T follicular helper cell (primary cell): ENCODE measurements around the gene MIA.
A peak's percentile ranks its signal among the peaks of the same experiment; 100 is the strongest.
"Not testable (repeated sequence)": the region's sequence is repeated elsewhere in the genome, so short reads cannot be mapped to it uniquely, and the experiment has no call there.

ENCODE experiments used
- DNase-seq: peaks from one replicate; pipeline ENCODE4 v3.0.0-alpha.2; 2020; ENCODE audit warnings: low read depth

The MIA gene

GRCh38 chr19:40780582-40780981 lies 5.3 kb downstream of the MIA start:
- DNase-seq = no peak

- DNase-seq = no peak
Observed at GRCh38 chr19:40781140-40781539, 5.8 kb downstream of the MIA start.

- DNase-seq = no peak
Observed at GRCh38 chr19:40783711-40784110, 8.4 kb downstream of the MIA start.

GRCh38 chr19:40784146-40784545 lies 8.8 kb downstream of the MIA start:
- not testable (repeated sequence) for DNase-seq

GRCh38 chr19:40785526-40785925 lies 10.2 kb downstream of the MIA start:
- DNase-seq = no peak

GRCh38 chr19:40786060-40787037 lies 11.0 kb downstream of the MIA start:
- no peak for DNase-seq

GRCh38 chr19:40791349-40791748 lies 16.0 kb downstream of the MIA start:
- DNase-seq = no peak

GRCh38 chr19:40791996-40792395 lies 16.7 kb downstream of the MIA start:
- DNase-seq = no peak

- no peak for DNase-seq
Observed at GRCh38 chr19:40797166-40797962, 22.0 kb downstream of the MIA start.

- peak; percentile 60 for DNase-seq
Observed at GRCh38 chr19:40797963-40798682, 22.8 kb downstream of the MIA start.

GRCh38 chr19:40798683-40799557 lies 23.6 kb downstream of the MIA start, which contains the start of gene EGLN2:
Gene EGLN2 (plus strand): TSS chr19:40799191. CDS start chr19:40800573, 1,382 bp downstream.
- peak; percentile 100 for DNase-seq

- DNase-seq = no peak
Observed at GRCh38 chr19:40799558-40800338, 24.4 kb downstream of the MIA start.

GRCh38 chr19:40800339-40800996 lies 25.1 kb downstream of the MIA start:
- no peak for DNase-seq

- no peak for DNase-seq
Observed at GRCh38 chr19:40800997-40801377, 25.7 kb downstream of the MIA start.

GRCh38 chr19:40801426-40802299 lies 26.3 kb downstream of the MIA start:
- DNase-seq = no peak

- DNase-seq = no peak
Observed at GRCh38 chr19:40802300-40803169, 27.2 kb downstream of the MIA start.

GRCh38 chr19:40803170-40803856 lies 28.0 kb downstream of the MIA start:
- no peak for DNase-seq
